ENCODE data around the gene SUN2.

DNA sequence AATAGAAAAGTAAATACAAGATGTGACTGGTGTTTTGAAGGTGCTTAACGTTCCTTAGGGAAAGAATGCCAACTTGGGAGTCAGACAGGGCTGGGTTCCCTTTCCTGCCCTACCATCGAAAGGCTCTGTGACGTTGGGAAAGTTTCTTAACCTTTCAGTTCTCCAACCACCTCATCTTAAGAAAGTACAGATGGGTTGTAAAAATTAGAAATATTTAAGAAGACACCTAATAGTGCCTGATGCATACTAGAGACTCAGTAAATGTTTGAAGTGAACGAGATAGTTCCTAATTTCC is 49.0 kb downstream of the SUN2 start:
- no peak for TF ChIP-seq EZH2 (optimal IDR thresholded peaks at IDR 0.05; ENCODE audit: low read depth, low read length)
- TF ChIP-seq CTCF (IDR thresholded peaks at IDR 0.05; ENCODE audit: low read length): no peak
- TF ChIP-seq EZH2phosphoT487 (IDR thresholded peaks at IDR 0.05; ENCODE audit: low read length): no peak

All from MM.1S (cell line).